ENCODE data around the gene SPAG16.

SPAG16 gene

GRCh38 chr2:213678437-213679218 lies 394.4 kb downstream of the SPAG16 start:
- no peak overlapping the region for H3K4me3 ChIP-seq (ENCODE audit: low read depth, low read length)
- ChIA-PET POLR2A (no interaction called here), CTCF (no interaction called here)
- H3K27ac ChIP-seq (ENCODE audit: extremely low read depth, low read depth, low read length), result no peak overlapping the region
- TF ChIP-seq ZBTB7A (tag by site-specific recombination; IDR thresholded peaks at IDR 0.05; ENCODE audit: low read depth), result no peak
- TF ChIP-seq ZNF473 (tag by site-specific recombination; IDR thresholded peaks at IDR 0.05), result no peak
- TF ChIP-seq ZNF645 (tag by site-specific recombination; IDR thresholded peaks at IDR 0.05), result no peak
- no peak for TF ChIP-seq ZNF324 (tag by site-specific recombination; IDR thresholded peaks at IDR 0.05)
- no peak for TF ChIP-seq ZNF658 (tag by site-specific recombination; IDR thresholded peaks at IDR 0.05)
- TF ChIP-seq YY2 (tag by site-specific recombination; IDR thresholded peaks at IDR 0.05), result no peak
- TF ChIP-seq ZNF248 (tag by site-specific recombination; IDR thresholded peaks at IDR 0.05), result no peak
- TF ChIP-seq ZNF274 (IDR thresholded peaks at IDR 0.05; ENCODE audit: low read length), result no peak
- no peak for TF ChIP-seq ZNF274 (tag by site-specific recombination; IDR thresholded peaks at IDR 0.05; ENCODE audit: borderline replicate concordance)
- no peak for TF ChIP-seq ZNF223 (tag by site-specific recombination; IDR thresholded peaks at IDR 0.05)
- no peak for TF ChIP-seq ZIC2 (tag by site-specific recombination; IDR thresholded peaks at IDR 0.05)
- no peak for TF ChIP-seq ZNF10 (tag by site-specific recombination; IDR thresholded peaks at IDR 0.05)
- H3K36me3 ChIP-seq (ENCODE audit: control insufficient read depth in 2 of 2, insufficient read depth in 1 of 2, low read length in 2 of 2), result no peaks in the 10 kb centered on the region
- H3K4me1 ChIP-seq (ENCODE audit: control insufficient read depth, insufficient read depth, low read length), result no peaks in the 10 kb centered on the region
- H3K9me3 ChIP-seq (ENCODE audit: control insufficient read depth, insufficient read depth, low read depth, low read length), result no peaks in the 10 kb centered on the region; the same call in 1 of the 2 replicates

- no peaks in the 10 kb centered on the region for H3K36me3 ChIP-seq (ENCODE audit: control insufficient read depth in 2 of 2, insufficient read depth in 1 of 2, low read length in 2 of 2)
- no peak overlapping the region for H3K27ac ChIP-seq (ENCODE audit: extremely low read depth, low read depth, low read length)
- ChIA-PET POLR2A (no interaction called here), CTCF (interaction anchor here (0.5 kb wide), 1 partner anchor 1591 kb away, joined by 3 read pairs; no protein-coding TSS in a partner anchor)
- TF ChIP-seq PATZ1 (tag by site-specific recombination; IDR thresholded peaks at IDR 0.05) (no peak), BCL11B (tag by site-specific recombination; IDR thresholded peaks at IDR 0.05; ENCODE audit: low read depth) (no peak), MZF1 (tag by site-specific recombination; IDR thresholded peaks at IDR 0.05; ENCODE audit: borderline replicate concordance) (no peak), ZNF654 (tag by site-specific recombination; IDR thresholded peaks at IDR 0.05; ENCODE audit: low read depth) (no peak), ELK4 (IDR thresholded peaks at IDR 0.05; ENCODE audit: borderline replicate concordance, low read depth, low read length) (no peak), ZNF132 (tag by site-specific recombination; IDR thresholded peaks at IDR 0.05; ENCODE audit: borderline replicate concordance) (no peak), ZNF211 (tag by site-specific recombination; IDR thresholded peaks at IDR 0.05; ENCODE audit: low read depth) (no peak), REPIN1 (tag by site-specific recombination; IDR thresholded peaks at IDR 0.05; ENCODE audit: low read depth) (no peak)
- H3K4me3 ChIP-seq (ENCODE audit: low read depth, low read length), result no peak overlapping the region
- no peaks in the 10 kb centered on the region for H3K4me1 ChIP-seq (ENCODE audit: control insufficient read depth, insufficient read depth, low read length)
- no peaks in the 10 kb centered on the region; the same call in 1 of the 2 replicates for H3K9me3 ChIP-seq (ENCODE audit: control insufficient read depth, insufficient read depth, low read depth, low read length)
These were observed 395.6 kb downstream of the SPAG16 start for GRCh38 chr2:213679894-213680293.
